Measurements from ENCODE around the gene C1orf94. TPM values are rescaled to one million over a fixed set of nuclear protein-coding genes. Genes with fewer than 3 reads are reported as not detected.

Gene C1orf94
- total RNA-seq, 1 experiment from 2014 or later = 6.0 TPM

DNA sequence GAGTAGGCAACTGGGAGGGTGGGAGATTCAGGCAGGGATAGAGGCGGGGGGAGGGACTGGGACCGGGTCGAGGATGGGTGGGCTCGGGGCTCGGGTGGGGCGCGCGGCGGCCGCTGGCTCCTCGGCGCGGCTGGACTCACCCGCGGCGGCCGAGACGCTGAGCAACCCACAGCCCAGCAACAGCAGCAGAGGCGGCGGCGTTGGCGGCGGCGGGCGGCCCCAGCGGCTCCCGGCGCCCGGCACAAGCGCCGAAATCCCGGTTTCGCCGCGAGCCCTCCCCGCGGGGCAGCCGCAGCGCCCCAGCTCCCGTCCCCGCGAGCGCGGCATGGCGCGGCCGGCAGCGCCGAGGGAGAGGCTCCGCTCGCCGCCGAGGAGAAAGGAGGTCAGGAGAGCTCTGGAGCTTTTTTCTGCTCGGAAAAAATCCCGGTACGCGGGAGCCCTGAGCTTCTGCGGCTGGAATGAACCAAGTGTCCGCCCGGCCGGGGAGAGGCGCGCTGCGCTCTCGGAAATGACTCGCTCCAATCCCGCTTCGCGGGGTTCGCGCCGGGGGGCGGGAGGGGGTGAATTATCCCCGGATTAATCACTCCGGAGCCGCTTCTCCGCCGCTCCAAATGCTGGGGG lies 11.8 kb upstream of the C1orf94 start, which contains the start of gene CSMD2 (continued):
- no peak for TF ChIP-seq HMGXB4 (CRISPR knock-in tag; IDR thresholded peaks at IDR 0.05)
- TF ChIP-seq ZSCAN18 (CRISPR knock-in tag; IDR thresholded peaks at IDR 0.05) = no peak
- no peak for TF ChIP-seq ZNF219 (CRISPR knock-in tag; IDR thresholded peaks at IDR 0.05; ENCODE audit: borderline replicate concordance)
- TF ChIP-seq NR1H2 (CRISPR knock-in tag; IDR thresholded peaks at IDR 0.05) = no peak
- no peak for TF ChIP-seq ZMAT4 (CRISPR knock-in tag; IDR thresholded peaks at IDR 0.05)
- TF ChIP-seq E2F4 (CRISPR knock-in tag; IDR thresholded peaks at IDR 0.05; ENCODE audit: borderline replicate concordance, low read depth) = 0 out of 2 replicates have a peak, but pooled peaks have one; percentile 21
- TF ChIP-seq ZNF512 (CRISPR knock-in tag; IDR thresholded peaks at IDR 0.05; ENCODE audit: borderline replicate concordance) = no peak
- peak; percentile 16; the same call in 1 of the 2 replicates for TF ChIP-seq PRDM15 (CRISPR knock-in tag; IDR thresholded peaks at IDR 0.05)

DNA sequence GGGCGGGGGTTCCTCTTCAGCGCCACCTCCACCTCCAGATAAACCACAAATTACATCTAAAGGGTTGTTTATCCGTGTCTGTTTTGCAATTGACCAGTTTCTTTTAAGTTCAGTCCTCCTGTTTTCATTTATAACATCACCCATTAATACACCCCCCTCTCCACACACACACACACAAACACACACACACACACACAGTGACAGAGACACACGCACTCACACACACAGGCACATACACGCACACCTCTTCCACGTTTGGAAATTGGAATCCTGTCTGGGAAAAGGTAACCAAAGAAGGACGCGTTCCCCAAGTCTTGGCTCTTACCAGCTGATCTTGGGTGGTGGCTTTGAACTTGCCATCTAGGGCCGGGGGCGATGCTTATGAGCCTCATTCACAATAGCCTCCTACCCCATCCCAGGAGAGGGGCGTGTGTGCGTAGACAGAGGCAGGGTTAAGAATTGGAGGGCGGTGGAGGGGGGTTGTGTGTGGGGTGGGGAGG lies 11.2 kb upstream of the C1orf94 start:
- no peaks in the 10 kb centered on the region; the same call in none of the 2 replicates for H3K27me3 Mint-ChIP-seq (ENCODE audit: low read depth)
- peak overlapping the region; percentile 95 for H3K27ac Mint-ChIP-seq
- POLR2A ChIA-PET = interaction anchor here (5.0 kb wide), 1 partner anchor 11 kb away, joined by 29 read pairs; the partner anchor contains the start of gene C1orf94
- H3K9me3 Mint-ChIP-seq = no peaks in the 10 kb centered on the region
- DNase-seq (ENCODE audit: low spot score) = peak; percentile 33
- peaks cover 45% of the 10 kb centered on the region for H3K4me1 Mint-ChIP-seq
- 0 out of 2 replicates have a peak, but pooled peaks cover 5% of the 10 kb centered on the region for H3K36me3 Mint-ChIP-seq
- peak overlapping the region; percentile 90 for H3K4me3 Mint-ChIP-seq
- CTCF ChIA-PET = interaction anchor here (0.7 to 3.5 kb wide), 5 partner anchors 12 to 109 kb away, joined by 3 to 63 read pairs (median 28); partner anchors contain the start of gene C1orf94
- ATAC-seq = peak; percentile 0; the same call in 1 of the 2 replicates
- no peak for TF ChIP-seq STAT6 (CRISPR knock-in tag; conservative IDR thresholded peaks at IDR 0.05; ENCODE audit: low read depth)
- TF ChIP-seq ZNF396 (CRISPR knock-in tag; IDR thresholded peaks at IDR 0.05; ENCODE audit: borderline replicate concordance) = no peak
- no peak for TF ChIP-seq ZNF263 (CRISPR knock-in tag; IDR thresholded peaks at IDR 0.05; ENCODE audit: low read depth)
- TF ChIP-seq IRF2 (CRISPR knock-in tag; IDR thresholded peaks at IDR 0.05; ENCODE audit: borderline replicate concordance, low read depth) = no peak
- no peak for TF ChIP-seq HMGXB4 (CRISPR knock-in tag; IDR thresholded peaks at IDR 0.05)
- no peak for TF ChIP-seq GRHL2 (CRISPR knock-in tag; IDR thresholded peaks at IDR 0.05; ENCODE audit: insufficient replicate concordance, severe bottlenecking)
- no peak for TF ChIP-seq ETV6 (CRISPR knock-in tag; IDR thresholded peaks at IDR 0.05)

All from WTC11 (cell line).